NCI-H2029 (cell line): ENCODE data around the gene ADTRP.

Experiments
- DNase-seq: peaks from one replicate; lab custom pipeline; 2025; lab: John Stamatoyannopoulos, UW

The ADTRP gene

GRCh38 chr6:11722805-11723631 lies 55.6 kb downstream of the ADTRP start:
- DNase-seq = no peak

GRCh38 chr6:11722220-11722619 lies 56.4 kb downstream of the ADTRP start:
- no peak for DNase-seq

GRCh38 chr6:11718463-11718862 lies 60.1 kb downstream of the ADTRP start:
- DNase-seq = no peak

- DNase-seq = no peak
These were observed 60.6 kb downstream of the ADTRP start for GRCh38 chr6:11718031-11718430.

GRCh38 chr6:11714798-11715285 lies 63.8 kb downstream of the ADTRP start:
- no peak for DNase-seq

GRCh38 chr6:11714116-11714797 lies 64.3 kb downstream of the ADTRP start:
- no peak for DNase-seq

GRCh38 chr6:11712760-11713159 lies 65.8 kb downstream of the ADTRP start:
- no peak for DNase-seq

GRCh38 chr6:11711984-11712711 lies 66.5 kb downstream of the ADTRP start:
- DNase-seq = no peak

GRCh38 chr6:11711003-11711983 lies 67.3 kb downstream of the ADTRP start:
- no peak for DNase-seq

GRCh38 chr6:11710311-11710761 lies 68.3 kb downstream of the ADTRP start:
- DNase-seq = no peak

GRCh38 chr6:11706171-11706570 lies 72.4 kb downstream of the ADTRP start:
- no peak for DNase-seq

- no peak for DNase-seq
These were observed 73.1 kb downstream of the ADTRP start for GRCh38 chr6:11705483-11705882.

- no peak for DNase-seq
These were observed 73.5 kb downstream of the ADTRP start for GRCh38 chr6:11705069-11705468.

GRCh38 chr6:11703725-11704124 lies 74.9 kb downstream of the ADTRP start:
- no peak for DNase-seq

GRCh38 chr6:11702500-11703130 lies 76.0 kb downstream of the ADTRP start:
- DNase-seq = no peak

GRCh38 chr6:11702089-11702488 lies 76.5 kb downstream of the ADTRP start:
- DNase-seq = no peak

GRCh38 chr6:11701573-11701972 lies 77.0 kb downstream of the ADTRP start:
- no peak for DNase-seq

- peak; percentile 80 for DNase-seq
These were observed 78.4 kb downstream of the ADTRP start for GRCh38 chr6:11700118-11700718.

GRCh38 chr6:11699576-11699975 lies 79.0 kb downstream of the ADTRP start:
- no peak for DNase-seq
